GM21515 (cell line): ENCODE results near the gene OGFOD1.

Source experiments
- ATAC-seq: cut with Tn5 transposase; IDR thresholded peaks from one replicate; pipeline ENCODE4 v1.9.1; 2021; ENCODE audit not compliant: unreplicated experiment

Gene OGFOD1

GRCh38 chr16:56450986-56451752, at the start of gene OGFOD1, which contains the start of gene NUDT21:
Gene OGFOD1 (plus strand): TSS chr16:56451554. CDS start chr16:56451613, 59 bp downstream.
Gene NUDT21 (minus strand): TSS chr16:56451332. CDS start chr16:56451202, 130 bp downstream.
- peak; percentile 97 for ATAC-seq

DNA sequence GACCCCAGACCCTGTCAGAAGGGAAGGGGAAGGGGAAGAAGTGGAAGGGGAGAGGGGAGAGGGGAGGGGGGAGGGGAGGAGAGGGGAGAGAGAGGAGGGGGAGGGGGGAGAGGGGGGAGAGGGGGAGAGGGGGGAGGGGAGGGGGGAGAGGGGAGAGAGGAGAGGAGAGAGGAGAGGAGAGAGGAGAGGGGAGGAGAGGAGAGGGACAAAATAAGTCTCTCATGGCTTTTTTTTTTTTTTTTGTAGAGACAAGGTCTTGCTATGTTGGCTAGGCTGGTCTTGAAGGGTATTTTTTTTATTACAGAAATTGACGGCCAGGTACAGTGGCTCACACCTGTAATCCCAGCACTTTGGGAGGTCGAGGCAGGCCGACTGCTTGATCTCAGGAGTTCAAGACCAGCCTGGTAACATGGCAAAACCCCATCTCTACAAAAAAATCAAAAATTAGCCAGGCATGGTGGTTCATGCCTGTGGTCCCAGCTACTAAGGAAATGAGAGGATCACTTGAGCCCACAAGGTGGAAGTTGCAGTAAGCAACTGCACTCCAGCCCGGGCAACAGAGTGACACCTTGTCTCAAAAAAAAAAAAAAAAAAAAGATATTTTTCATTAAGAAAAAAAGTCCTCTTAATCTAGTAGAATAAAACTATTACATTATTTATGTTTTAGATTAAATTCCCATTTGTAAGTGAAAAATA, 45.2 kb upstream of the OGFOD1 start:
- no peak for ATAC-seq

- no peak for ATAC-seq
Measured at GRCh38 chr16:56408379-56409098, 42.8 kb upstream of the OGFOD1 start.

GRCh38 chr16:56409195-56409594, 42.2 kb upstream of the OGFOD1 start:
- ATAC-seq, result no peak

GRCh38 chr16:56411123-56411522, 40.2 kb upstream of the OGFOD1 start:
- no peak for ATAC-seq

- ATAC-seq, result no peak
Measured at GRCh38 chr16:56411624-56412023, 39.7 kb upstream of the OGFOD1 start.

GRCh38 chr16:56413381-56413780, 38.0 kb upstream of the OGFOD1 start:
- ATAC-seq, result no peak

GRCh38 chr16:56414366-56414765, 37.0 kb upstream of the OGFOD1 start:
- ATAC-seq, result no peak

DNA sequence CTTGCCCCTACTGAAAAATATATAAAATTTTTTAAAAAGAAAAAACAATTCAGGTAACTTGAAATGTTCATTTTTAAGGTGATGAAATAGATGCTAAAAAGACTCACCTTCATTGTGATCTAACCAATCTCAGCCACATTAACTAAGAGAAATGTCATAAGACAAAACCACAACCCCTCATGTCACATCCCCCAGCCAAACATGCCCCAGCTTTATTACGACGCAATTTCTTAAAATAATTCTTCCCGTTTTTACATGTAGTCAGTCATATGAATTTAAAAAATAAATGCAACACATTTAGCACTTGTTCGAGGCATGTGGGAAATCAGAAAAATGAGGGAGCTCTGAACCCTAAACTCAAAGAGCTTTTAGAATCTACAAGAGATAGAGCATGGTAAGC, 35.5 kb upstream of the OGFOD1 start:
- ATAC-seq, result no peak

DNA sequence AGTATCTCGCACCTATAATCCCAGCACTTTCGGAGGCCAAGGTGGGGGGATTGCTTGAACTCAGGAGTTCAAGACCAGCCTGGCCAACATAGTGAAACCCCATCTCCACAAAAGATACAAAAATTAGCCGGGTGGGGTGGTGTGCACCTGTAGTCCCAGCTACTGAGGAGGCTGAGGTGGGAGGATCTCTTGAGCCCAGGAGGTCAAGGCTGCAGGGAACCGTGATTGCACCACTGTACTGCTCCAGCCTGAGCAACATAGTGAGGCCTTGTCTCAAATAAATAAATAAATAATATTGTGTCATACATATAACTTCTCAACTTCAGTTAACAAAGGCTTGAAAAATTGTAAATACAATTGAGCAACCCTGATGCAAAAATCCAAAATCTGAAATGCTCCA, 34.2 kb upstream of the OGFOD1 start:
- ATAC-seq, result no peak

DNA sequence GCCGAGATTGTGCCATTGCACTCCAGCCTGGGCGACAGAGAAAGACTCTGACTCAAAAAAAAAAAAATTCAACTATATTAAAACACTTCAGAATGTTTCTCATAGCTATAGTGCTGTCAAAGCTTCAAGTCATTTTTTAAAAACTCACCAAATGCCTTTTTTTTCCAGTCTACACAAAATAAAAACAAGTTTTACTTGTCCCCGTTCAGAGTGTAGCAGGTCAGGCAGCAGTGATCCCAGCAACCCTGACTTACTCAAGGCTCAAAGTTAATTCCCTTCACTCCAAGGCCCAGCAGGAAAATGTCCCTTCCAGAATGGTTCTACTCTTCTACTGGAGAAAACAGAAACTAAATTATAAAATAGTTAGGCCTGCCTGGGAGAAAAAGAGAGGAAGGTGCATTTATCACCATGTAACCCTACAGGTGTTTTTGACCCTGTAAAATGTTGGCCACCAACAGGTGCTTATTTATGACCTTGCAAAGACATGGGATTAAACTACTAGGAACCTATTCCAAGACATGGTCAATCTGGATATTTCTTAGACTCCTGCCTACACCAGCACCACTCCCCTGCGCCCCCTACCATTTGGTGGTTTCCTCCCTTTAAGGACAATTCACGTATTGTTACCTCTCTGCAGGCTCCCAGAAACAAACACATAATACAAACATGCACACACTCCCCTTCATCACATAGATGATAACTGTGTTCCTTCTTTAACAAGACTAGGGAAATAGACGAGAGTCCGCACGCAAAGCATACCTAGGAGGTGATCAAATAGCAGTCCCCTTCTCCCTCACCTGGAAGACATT, 31.4 kb upstream of the OGFOD1 start:
- no peak for ATAC-seq

DNA sequence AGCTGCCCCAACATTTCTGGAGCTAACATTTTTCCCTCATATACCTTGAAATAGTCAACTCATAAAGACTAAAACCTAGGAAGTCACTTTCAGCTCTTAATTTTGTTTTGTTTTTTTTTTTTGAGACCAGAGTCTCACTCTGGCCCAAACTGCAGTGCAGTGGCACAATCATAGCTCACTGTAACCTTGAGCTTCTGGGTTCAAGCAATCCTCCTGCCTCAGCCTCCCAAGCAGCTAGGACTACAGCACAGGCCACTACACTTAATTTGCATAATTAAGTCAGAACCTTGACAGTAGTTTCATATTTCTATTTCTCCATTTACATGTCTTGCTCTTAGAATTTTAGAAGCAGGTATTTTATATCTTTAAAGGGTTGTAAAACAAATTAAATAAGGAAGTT, 30.7 kb upstream of the OGFOD1 start:
- ATAC-seq, result no peak

GRCh38 chr16:56421313-56421712, 30.0 kb upstream of the OGFOD1 start:
- no peak for ATAC-seq

DNA sequence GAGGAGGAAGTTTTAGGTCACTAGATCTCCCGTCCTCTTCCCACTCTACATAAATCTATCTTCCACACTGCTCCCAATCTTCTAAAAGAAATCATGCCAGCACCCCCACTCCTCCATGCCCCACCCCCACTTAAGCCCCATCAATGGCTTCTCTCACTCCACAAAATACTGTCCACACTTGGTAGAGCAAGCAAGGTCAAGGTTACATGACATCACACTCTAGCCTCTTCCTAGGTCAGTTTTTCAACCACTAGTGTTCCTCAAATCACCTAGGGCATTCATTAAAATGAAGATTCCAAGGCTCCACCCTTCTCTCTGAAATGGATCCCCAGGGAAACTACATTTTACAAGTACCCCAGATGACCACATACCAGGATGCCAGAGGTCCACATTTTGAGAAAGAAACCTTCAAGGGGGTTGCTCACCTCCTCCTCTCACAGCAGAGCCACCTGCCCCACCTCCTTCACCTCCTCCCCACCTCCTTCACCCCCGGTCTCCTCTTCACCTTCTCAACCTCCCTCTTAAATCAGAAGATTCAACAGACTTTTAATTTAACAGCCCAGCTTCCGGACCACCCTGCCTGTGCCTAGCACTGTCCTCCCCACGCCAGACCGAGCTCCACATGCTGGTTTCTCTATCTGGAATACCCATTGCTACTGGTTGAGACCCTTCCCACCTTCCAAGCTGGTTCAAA, 29.2 kb upstream of the OGFOD1 start:
- no peak for ATAC-seq

DNA sequence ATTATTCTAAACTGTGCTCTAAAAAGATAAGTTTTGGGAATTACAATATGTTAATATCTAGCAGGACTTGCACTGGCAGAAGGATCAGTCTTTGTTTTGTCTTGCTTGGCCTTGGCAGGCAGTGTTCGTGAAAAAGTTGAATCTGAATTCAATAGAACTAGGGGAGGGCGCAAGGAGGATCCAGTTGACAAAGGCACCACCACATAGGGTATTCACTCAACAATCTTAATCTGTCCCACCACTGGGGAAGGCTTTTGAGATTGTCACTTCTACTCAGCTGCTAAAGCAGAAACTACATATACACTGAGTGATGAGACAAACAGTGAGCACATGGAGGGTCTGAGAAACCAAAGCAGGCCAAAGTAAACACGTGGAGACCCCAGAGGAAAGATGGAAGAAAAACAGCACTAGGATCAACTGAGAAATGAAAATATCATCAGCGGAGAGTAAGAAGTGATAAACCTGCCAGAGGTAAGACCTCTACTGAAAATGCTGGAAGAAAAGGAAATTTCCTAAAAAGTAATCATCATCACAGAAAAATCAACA, 28.4 kb upstream of the OGFOD1 start:
- no peak for ATAC-seq

DNA sequence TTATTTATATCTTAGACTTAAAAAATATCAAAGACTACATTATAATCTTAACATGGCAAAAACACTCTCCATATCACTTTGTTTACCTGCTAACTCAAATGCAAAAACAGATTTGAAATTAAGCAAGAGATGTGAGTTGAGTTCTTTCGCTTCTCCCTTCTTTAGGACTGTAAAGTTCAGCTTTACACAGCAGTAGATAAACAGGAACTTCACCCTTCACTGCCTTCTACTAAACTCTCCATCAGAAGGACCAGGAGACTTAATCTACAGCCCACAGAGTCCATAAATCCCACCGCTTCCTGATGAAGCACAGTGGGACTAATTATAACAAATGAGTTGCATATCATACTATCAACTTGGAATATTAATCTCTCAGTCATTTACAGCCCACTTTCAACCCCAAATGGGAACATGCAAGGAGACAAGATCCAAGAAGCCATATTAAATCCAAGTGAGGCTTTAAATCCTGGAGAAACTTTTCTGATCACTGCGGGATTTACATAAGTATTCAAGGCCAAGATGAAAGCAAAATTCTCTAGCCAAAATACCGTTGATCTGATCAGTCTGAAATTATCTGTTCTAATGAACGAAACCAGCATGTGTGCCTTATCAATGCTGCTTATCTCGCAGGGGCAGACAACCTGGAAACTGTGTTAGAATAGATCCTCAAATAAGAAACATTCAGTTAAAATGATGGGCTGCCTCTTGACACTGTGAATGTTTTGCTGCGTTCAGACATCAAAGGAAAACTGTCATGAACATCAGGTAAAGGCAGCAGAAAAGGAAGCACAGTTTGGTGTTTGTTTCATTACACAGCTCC, 27.6 kb upstream of the OGFOD1 start:
- peak; percentile 32 for ATAC-seq

GRCh38 chr16:56424404-56424764, 27.0 kb upstream of the OGFOD1 start:
- ATAC-seq, result no peak

GRCh38 chr16:56424791-56425438, 26.4 kb upstream of the OGFOD1 start:
- ATAC-seq, result peak; percentile 38

DNA sequence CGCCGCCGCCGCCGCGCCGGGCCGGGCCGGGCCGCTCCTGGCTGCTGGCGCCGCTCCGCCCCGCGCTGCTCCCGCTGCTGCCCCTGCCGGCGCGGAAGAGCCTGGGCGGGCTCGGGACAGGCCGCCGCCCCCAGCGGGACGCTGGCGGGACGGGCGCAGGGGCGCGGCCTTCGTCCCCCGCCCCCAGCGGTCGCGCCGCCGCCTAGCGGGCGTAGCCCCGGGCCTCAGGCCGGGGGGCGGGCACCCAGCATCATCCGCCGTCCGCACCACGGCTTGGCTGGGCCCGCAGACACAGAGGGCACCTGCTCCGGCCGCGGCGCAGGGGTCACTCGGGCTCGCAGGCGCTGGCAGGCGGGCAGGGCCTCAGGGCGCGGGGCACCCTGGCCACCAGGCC, 25.9 kb upstream of the OGFOD1 start, which contains the start of gene AMFR:
Gene AMFR (minus strand): TSS at position 107 of the 394 bp plus-strand sequence. CDS start 218 bp downstream, outside the sequence.
- ATAC-seq, result peak; percentile 69
